HepG2 (cell line): ENCODE data around the gene ADPRHL1.
A peak's percentile ranks its signal among the peaks of the same experiment; 100 is the strongest.

Experiments used
- EHMT2 ChIP-seq: fragments of 200-600 bp; sonication (generic); IDR thresholded peaks from 2 replicates; pipeline ENCODE4 v1.7.0; 2017; ENCODE audit warnings: antibody characterized with exemption, low read depth, low read length, borderline replicate concordance
- MXI1 ChIP-seq: IDR thresholded peaks from 3 replicates; pipeline ENCODE4 v1.6.1; 2012; ENCODE audit warnings: low read depth, low read length, inconsistent platforms, borderline replicate concordance
- TBL1XR1 ChIP-seq: fragments of 150-350 bp; IDR thresholded peaks from 2 replicates; pipeline ENCODE4 v1.6.1; 2014; ENCODE audit warnings: borderline replicate concordance, low read length; ENCODE audit not compliant: partially characterized antibody
- ZNF292 ChIP-seq: sonication (generic); formaldehyde crosslinking; IDR thresholded peaks from 2 replicates; pipeline ENCODE4 v1.8.1; 2022; ENCODE audit warnings: mild to moderate bottlenecking, low read depth, missing genetic modification reagents, borderline replicate concordance
- TF ChIP-seq, protein P1 (sequence below): sonication (generic); formaldehyde crosslinking; IDR thresholded peaks from one replicate; pipeline ENCODE4 v1.5.1; 2020; ENCODE audit warnings: mild to moderate bottlenecking, missing genetic modification reagents; ENCODE audit errors: not compliant biosample characterization

DNA sequence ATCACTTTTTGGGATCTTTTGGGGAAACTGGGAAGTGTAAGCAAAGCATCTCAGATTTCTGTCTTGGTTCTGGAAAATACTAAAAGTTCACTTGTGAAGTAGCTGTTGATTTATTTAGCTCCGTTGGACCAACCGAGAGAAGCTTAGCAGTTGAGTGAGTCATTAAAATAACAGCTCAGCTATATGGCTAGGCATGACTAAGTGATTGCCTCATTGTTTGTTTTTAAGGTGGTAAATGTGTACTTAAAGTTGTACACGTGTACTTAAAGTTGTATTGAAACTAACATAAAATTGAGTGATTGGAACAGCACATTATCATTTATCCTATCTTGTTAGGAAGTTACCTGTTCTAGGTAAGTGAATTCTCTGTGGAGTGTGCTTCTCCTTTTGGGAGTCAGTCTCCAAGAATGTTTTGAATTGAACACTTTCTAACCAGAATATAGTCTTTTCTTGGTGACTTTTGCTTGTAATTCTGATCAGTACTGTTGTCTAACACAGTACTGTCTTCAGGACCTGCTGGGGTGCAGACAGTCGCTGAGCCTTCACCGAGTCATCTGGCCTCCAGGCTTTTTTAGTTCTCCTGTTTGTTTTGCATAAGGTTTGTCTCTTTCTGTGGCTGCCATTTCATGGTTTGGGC is 40.1 kb upstream of the ADPRHL1 start:
- TF ChIP-seq ZNF292 (no peak), MXI1 (peak; percentile 84; the same call in 1 of the 3 replicates), TBL1XR1 (no peak), EHMT2 (no peak)
- TF ChIP-seq, protein P1, sequence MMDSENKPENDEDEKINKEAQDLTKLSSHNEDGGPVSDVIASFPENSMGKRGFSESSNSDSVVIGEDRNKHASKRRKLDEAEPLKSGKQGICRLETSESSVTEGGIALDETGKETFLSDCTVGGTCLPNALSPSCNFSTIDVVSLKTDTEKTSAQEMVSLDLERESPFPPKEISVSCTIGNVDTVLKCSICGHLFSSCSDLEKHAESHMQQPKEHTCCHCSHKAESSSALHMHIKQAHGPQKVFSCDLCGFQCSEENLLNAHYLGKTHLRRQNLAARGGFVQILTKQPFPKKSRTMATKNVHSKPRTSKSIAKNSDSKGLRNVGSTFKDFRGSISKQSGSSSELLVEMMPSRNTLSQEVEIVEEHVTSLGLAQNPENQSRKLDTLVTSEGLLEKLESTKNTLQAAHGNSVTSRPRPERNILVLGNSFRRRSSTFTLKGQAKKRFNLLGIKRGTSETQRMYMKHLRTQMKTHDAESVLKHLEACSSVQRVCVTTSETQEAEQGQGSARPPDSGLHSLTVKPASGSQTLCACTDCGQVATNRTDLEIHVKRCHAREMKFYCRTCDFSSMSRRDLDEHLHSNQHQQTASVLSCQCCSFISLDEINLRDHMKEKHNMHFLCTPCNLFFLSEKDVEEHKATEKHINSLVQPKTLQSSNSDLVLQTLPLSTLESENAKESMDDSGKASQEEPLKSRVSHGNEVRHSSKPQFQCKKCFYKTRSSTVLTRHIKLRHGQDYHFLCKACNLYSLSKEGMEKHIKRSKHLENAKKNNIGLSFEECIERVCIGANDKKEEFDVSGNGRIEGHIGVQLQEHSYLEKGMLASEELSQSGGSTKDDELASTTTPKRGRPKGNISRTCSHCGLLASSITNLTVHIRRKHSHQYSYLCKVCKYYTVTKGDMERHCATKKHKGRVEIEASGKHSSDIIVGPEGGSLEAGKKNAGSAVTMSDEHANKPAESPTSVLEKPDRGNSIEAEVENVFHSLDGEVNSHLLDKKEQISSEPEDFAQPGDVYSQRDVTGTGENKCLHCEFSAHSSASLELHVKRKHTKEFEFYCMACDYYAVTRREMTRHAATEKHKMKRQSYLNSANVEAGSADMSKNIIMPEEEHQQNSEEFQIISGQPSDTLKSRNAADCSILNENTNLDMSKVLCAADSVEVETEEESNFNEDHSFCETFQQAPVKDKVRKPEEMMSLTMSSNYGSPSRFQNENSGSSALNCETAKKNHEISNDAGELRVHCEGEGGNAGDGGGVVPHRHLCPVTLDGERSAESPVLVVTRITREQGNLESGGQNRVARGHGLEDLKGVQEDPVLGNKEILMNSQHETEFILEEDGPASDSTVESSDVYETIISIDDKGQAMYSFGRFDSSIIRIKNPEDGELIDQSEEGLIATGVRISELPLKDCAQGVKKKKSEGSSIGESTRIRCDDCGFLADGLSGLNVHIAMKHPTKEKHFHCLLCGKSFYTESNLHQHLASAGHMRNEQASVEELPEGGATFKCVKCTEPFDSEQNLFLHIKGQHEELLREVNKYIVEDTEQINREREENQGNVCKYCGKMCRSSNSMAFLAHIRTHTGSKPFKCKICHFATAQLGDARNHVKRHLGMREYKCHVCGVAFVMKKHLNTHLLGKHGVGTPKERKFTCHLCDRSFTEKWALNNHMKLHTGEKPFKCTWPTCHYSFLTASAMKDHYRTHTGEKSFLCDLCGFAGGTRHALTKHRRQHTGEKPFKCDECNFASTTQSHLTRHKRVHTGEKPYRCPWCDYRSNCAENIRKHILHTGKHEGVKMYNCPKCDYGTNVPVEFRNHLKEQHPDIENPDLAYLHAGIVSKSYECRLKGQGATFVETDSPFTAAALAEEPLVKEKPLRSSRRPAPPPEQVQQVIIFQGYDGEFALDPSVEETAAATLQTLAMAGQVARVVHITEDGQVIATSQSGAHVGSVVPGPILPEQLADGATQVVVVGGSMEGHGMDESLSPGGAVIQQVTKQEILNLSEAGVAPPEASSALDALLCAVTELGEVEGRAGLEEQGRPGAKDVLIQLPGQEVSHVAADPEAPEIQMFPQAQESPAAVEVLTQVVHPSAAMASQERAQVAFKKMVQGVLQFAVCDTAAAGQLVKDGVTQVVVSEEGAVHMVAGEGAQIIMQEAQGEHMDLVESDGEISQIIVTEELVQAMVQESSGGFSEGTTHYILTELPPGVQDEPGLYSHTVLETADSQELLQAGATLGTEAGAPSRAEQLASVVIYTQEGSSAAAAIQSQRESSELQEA (CRISPR knock-in tag), result no peak
